Limb (tissue), 2 donors: ENCODE measurements around the gene MTMR2.
"Not testable (repeated sequence)": the region's sequence is repeated elsewhere in the genome, so short reads cannot be mapped to it uniquely, and the experiment has no call there.

Source experiments
- DNase-seq, 2 donors: peaks; one replicate each; pipeline ENCODE4 v3.0.0-alpha.2; 2016; ENCODE audit errors: extremely low spot score in 2 of 2

MTMR2 gene

DNA sequence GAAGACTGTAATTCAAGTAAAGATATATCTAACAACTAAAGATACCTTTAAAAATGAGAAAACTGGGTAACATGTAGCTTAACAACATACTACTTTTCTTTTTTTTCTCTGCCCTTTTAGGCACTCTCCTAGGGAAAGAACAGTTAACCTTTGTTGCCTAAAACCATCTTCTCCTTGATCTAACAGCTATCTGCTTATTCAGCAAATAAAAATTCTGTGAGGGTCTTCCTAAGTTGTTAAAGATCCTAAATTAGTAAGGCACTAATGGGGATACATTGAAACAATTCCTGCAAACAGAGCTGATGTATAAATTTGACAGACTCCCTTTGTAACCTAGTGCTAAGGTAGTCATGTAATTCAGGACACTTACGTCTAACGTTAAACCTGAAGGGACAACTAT, 39.1 kb downstream of the MTMR2 start:
- no peak for DNase-seq

DNA sequence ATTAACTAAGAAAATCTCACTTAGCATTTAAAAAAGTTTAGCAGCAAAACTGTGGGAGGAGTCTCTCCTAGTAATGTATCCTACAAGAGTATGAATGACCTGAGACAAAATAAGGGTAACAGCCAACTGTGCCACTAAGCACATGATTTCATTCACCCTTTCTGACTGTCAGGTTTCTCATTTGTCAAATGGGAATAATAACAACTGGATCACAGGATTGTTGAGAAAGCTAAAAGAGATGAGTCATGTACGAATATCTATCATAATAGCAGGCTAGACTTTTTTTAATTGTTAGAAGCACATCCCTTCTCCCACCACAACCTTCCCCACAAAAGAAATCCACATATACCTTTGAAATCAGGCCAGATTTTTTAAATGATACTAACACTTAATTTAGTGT, 39.5 kb downstream of the MTMR2 start:
- DNase-seq = no peak

DNA sequence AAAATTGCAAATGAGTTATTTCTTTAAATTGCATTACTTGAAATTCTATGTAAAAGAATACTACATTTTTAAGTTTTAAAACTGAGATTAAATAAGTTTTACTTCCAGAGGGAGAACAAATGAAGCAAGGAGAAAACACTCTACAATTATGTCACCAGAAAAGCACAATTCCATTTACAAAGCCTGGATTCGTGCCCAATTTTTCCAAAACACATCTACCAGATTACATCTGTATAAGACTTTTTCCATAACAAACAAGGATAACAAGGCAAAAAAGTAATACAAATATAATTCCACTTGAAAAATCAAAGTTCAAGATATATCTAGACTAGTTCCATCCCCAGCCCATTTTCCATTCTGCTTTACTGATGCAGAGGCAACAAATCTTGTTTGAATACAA, 40.5 kb downstream of the MTMR2 start:
- DNase-seq = no peak

- DNase-seq = no peak
These were observed 46.6 kb downstream of the MTMR2 start for GRCh38 chr11:95877291-95877690.

- not testable (repeated sequence) for DNase-seq
These were observed 53.0 kb downstream of the MTMR2 start for GRCh38 chr11:95870877-95871276.

DNA sequence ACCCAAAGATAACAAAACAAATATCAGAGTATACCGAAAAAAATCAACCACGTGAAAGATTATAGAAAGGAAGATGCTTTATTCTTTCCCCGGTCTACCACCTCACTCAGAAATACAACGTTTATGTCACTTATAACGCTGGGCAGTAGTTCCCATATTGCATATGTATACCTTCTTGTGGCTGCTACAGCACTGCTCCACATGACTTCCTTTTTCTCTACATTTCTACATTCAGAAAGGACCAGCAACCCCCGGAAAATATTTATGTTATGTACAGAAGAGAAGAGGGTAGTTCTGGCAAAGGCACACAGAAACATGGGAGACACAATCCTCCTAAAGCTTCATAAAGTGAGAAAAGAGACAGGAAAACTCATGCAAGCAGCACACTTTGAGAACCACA, 56.8 kb downstream of the MTMR2 start:
- no peak for DNase-seq

GRCh38 chr11:95863486-95864140, 60.3 kb downstream of the MTMR2 start:
- DNase-seq = no peak

DNA sequence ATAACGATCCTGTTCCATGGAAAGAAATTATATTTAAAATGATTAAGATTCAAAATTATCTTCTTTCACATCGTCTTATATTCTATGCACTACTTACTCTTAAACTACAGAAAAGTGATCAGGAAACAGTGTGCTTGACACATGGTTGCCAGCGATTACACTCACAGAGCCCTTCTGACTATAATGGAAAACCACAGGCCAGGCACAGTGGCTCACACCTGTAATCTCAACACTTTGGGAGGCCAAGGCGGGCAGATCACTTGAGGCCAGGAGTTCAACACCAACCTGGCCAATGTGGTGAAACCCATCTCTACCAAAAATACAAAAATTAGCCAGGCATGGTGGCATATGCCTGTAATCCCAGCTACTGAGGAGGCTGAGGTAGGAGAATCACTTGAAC, 63.9 kb downstream of the MTMR2 start:
- DNase-seq = not testable (repeated sequence)

- DNase-seq = not testable (repeated sequence)
These were observed 69.5 kb downstream of the MTMR2 start for GRCh38 chr11:95854362-95854761.

- no peak for DNase-seq
These were observed 70.0 kb downstream of the MTMR2 start for GRCh38 chr11:95853862-95854261.

GRCh38 chr11:95853138-95853537, 70.8 kb downstream of the MTMR2 start:
- DNase-seq = no peak

- DNase-seq = no peak
These were observed 73.8 kb downstream of the MTMR2 start for GRCh38 chr11:95850137-95850536.

GRCh38 chr11:95849087-95849825, 74.7 kb downstream of the MTMR2 start:
- peak; percentile 34 to 37 for DNase-seq

DNA sequence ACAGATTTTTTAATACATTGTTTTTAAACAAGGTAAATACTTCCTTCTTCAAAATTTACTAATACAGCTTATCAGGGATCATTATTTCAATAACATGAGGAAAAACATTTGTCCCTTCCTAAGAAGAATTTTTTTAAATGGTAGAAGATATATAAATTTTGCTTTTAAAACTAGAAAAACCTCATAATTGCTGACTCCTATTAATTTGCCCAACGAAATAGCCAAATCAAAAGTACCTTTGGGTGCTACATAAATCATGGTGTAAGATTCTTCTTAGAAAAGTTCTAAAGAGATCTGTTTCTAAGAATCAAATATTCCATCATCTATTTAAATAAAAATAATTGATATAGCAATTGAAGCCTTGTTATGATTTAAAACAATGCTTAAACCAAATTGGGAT, 78.7 kb downstream of the MTMR2 start:
- no peak for DNase-seq

- peak; percentile 57 to 87 for DNase-seq
These were observed 88.0 kb downstream of the MTMR2 start for GRCh38 chr11:95835768-95836488.

GRCh38 chr11:95835351-95835750, 88.6 kb downstream of the MTMR2 start:
- no peak for DNase-seq

GRCh38 chr11:95833378-95833777, 90.5 kb downstream of the MTMR2 start:
- no peak for DNase-seq

- no peak for DNase-seq
These were observed 91.1 kb downstream of the MTMR2 start for GRCh38 chr11:95832763-95833162.

GRCh38 chr11:95831198-95831883, 92.6 kb downstream of the MTMR2 start:
- DNase-seq = no peak

DNA sequence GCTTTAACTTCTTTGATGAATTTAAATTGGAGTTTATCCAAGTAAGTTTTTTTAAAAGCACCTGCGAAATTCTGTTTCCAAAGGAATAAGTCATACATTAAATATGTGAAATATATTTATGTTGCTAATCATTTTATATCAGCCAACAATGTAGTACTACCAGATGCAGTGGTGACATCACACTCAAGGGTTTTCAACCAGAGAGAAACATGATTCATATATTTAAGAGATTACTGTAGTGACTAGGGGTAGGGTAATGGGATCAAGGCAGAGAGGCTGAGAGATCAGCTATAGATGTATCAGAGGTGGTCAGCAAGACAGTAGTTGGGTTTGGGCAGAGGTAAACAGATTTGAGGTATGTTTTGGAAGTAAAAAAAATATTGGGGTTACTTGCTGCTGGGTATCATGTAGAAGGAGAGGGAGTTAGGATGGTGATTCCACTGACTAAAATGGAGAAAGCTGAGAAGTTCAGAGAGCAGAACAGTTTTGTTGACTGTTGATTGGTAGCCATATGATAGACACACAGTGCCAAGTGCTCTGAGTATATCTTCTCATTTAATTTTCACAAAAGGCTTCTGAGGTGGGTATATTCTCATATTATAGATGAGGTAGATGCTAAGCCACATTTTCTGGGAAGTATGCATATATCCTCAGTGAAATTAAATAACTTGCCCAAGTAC, 94.2 kb downstream of the MTMR2 start:
- no peak for DNase-seq

GRCh38 chr11:95827696-95828095, 96.2 kb downstream of the MTMR2 start:
- no peak for DNase-seq
